ENCODE measurements around the gene ZFTA. TPM values are rescaled to one million over a fixed set of nuclear protein-coding genes. Genes with fewer than 3 reads are reported as not detected.
"Not testable (repeated sequence)": the region's sequence is repeated elsewhere in the genome, so short reads cannot be mapped to it uniquely, and the experiment has no call there.

ZFTA gene
- total and polyA plus RNA-seq, 11 donors: 4.6 to 17.9 (median 10.0) TPM

- WGBS, 4 donors: 0% methylated on average over 5 to 65 of the region's 65 CpGs
- peak; percentile 85 to 90 (median 88) for DNase-seq
- intact Hi-C loops (cut with DNase I): loop anchor here (1.0 to 5.0 kb wide), 4 partner anchors 41 to 46 kb away; partner anchors contain the start of gene ZFTA (in 8 of the 10)
- peak; percentile 63 to 97 (median 94) for ATAC-seq
- Histone ChIP-seq H3K27ac (peak within 1 kb of the TSS in 11 of 12 donors; percentile 63 to 89 (median 80)), H3K4me3 (peak within 1 kb of the TSS; percentile 72 to 100 (median 90)), H3K27me3 (no peaks in the 10 kb centered on the region), H3K36me3 (peaks cover 0 to 17% (median 11%) of the 10 kb centered on the region in 9 donors), H3K9me3 (no peaks in the 10 kb centered on the region), H3K4me1 (peaks cover 6 to 28% (median 21%) of the 10 kb centered on the region in 12 donors)
- TF ChIP-seq POLR2A (IDR thresholded peaks at IDR 0.05) (peak in 1 of 2 donors; percentile 52), CTCF (IDR thresholded peaks at IDR 0.05) (no peak)
Observed at GRCh38 chr11:63813035-63813562, 44.5 kb upstream of the ZFTA start, which contains the start of gene SPINDOC. TSS of gene SPINDOC (plus strand) at chr11:63813456. CDS start at chr11:63813687, 231 bp downstream.

- H3K4me3 ChIP-seq: no peak overlapping the region
- H3K4me1 ChIP-seq: peaks cover 6 to 26% (median 21%) of the 10 kb centered on the region in 12 donors
- no peak overlapping the region for H3K27ac ChIP-seq
- peaks cover 0 to 6% (median 3%) of the 10 kb centered on the region in 9 donors for H3K36me3 ChIP-seq
- no peak for TF ChIP-seq POLR2A (IDR thresholded peaks at IDR 0.05)
- no peak for TF ChIP-seq CTCF (IDR thresholded peaks at IDR 0.05)
- DNase-seq (no peak), ATAC-seq (no peak)
- WGBS, 4 donors: 76 to 87% (median 85%) methylated on average over 3 of the region's 3 CpGs
- no peaks in the 10 kb centered on the region for H3K27me3 ChIP-seq
- intact Hi-C loops (cut with DNase I): loop anchor here in 8 of 10 donors (5.0 kb wide), 2 partner anchors 39 to 44 kb away; partner anchors contain the start of gene ZFTA (in 7 of the 8)
- no peaks in the 10 kb centered on the region for H3K9me3 ChIP-seq
Observed at GRCh38 chr11:63811522-63811921, 42.9 kb upstream of the ZFTA start.

GRCh38 chr11:63810383-63810782 lies 41.8 kb upstream of the ZFTA start:
- peaks cover 6 to 28% (median 21%) of the 10 kb centered on the region in 12 donors for H3K4me1 ChIP-seq
- not testable (repeated sequence) for ATAC-seq, DNase-seq, H3K9me3 ChIP-seq, H3K27ac ChIP-seq, H3K36me3 ChIP-seq, H3K4me3 ChIP-seq, H3K27me3 ChIP-seq
- intact Hi-C loops (cut with DNase I): loop anchor here in 8 of 10 donors (5.0 kb wide), 2 partner anchors 38 to 43 kb away; partner anchors contain the start of gene ZFTA (in 7 of the 8)
- 94 to 97% (median 96%) methylated on average over 11 of the region's 11 CpGs for WGBS, 4 donors

GRCh38 chr11:63805844-63806415 lies 37.4 kb upstream of the ZFTA start:
- peak in 2 of 5 donors; percentile 33 to 37 for DNase-seq
- TF ChIP-seq CTCF (IDR thresholded peaks at IDR 0.05) (no peak), POLR2A (IDR thresholded peaks at IDR 0.05) (no peak)
- Histone ChIP-seq H3K9me3 (no peaks in the 10 kb centered on the region), H3K27ac (peak overlapping the region in 6 of 12 donors; percentile 13 to 52 (median 46)), H3K4me3 (no peak overlapping the region), H3K27me3 (no peaks in the 10 kb centered on the region), H3K36me3 (no peaks in the 10 kb centered on the region), H3K4me1 (peaks cover 0 to 7% (median 0%) of the 10 kb centered on the region in 12 donors)
- 45 to 72% (median 55%) methylated on average over 9 of the region's 9 CpGs for WGBS, 4 donors
- intact Hi-C loops (cut with DNase I): no loop called here
- ATAC-seq: peak in 3 of 4 donors; percentile 60 to 84 (median 74)
